ENCODE results near the gene PCSK9.

The PCSK9 gene

GRCh38 chr1:55060133-55060999 is 21.0 kb downstream of the PCSK9 start:
- DNase-seq: no peak

DNA sequence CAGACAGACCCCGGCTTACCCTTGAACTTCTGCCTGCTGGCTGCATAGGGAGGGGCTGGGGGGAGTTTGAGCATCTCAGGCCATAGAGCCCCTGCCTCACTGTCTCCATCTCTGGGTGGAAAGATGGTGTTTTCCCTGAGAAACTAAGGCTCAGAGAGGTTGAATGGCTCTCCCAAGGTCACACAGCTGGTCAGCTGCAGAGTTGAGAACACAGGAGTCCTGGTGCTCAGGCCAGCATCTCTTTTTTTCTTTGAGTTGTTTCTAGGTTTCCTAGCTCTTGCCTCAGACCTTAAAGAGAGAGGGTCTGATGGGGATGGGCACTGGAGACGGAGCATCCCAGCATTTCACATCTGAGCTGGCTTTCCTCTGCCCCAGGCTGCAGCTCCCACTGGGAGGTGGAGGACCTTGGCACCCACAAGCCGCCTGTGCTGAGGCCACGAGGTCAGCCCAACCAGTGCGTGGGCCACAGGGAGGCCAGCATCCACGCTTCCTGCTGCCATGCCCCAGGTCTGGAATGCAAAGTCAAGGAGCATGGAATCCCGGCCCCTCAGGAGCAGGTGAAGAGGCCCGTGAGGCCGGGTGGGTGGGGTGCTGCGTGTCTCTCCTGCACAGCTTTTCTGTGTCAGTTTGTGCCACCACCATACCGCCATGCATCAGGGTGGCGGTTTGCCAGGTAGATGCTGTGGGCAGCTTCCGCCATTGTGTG is 21.8 kb downstream of the PCSK9 start:
- DNase-seq: no peak

DNA sequence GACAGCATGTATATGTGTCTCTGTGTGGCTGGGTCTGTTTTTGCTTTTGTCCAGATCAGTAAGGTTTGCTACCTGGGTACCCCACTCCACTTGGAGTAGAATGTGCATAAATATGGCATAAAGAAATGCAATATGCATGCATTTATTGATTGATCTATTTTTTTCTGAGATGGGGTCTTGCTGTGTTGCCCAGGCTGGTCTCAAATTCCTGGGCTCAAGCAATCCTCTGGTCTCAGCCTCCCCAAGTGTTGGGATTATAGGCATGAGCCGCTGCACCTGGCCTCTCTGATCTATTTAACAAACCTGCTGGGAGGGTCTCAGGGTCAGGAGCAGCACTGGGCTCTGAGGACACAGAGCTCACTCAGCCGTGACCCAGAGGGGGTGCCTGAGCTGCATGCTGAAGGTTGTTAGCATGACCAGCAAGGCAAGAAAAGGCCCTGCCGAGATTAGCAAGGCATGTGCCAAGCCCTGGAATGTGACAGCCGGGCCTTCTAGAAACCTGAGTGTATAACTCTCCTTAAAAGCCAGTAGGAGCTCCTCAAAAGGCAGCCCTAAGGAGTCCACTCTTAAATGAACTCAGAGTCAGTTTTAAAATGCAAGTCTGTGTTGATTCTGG is 22.5 kb downstream of the PCSK9 start:
- no peak for DNase-seq

DNA sequence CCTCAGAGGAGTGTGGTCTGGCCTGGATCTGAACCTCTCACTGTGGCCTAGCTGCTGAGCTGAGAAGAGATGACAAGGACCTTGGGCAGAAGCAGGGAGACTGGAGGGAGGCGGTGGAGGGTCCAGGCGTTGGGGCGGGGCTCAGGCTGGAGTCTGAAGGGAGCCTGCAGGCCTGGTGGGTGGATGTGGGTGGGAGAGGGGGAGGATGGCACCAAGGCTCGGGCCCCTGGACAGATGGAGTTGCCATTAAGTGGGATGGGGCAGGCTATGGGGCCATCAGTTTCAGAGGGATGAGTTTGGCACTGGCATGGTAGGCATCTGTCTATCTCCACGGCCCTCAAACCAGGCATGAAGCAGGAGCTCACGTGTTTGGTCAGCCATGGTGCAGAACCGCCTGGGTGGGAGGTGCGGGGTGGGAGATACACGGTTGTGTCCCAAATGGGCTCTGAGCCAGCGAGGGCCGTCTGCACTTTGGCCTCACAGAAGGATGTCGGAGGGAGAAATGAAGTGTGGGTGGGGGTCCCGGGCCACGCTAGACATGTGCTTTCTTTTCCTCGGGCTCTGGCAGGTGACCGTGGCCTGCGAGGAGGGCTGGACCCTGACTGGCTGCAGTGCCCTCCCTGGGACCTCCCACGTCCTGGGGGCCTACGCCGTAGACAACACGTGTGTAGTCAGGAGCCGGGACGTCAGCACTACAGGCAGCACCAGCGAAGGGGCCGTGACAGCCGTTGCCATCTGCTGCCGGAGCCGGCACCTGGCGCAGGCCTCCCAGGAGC is 23.6 kb downstream of the PCSK9 start:
- DNase-seq: peak; percentile 57

- no peak for DNase-seq
Observed at GRCh38 chr1:55063577-55063942, 24.2 kb downstream of the PCSK9 start.

DNA sequence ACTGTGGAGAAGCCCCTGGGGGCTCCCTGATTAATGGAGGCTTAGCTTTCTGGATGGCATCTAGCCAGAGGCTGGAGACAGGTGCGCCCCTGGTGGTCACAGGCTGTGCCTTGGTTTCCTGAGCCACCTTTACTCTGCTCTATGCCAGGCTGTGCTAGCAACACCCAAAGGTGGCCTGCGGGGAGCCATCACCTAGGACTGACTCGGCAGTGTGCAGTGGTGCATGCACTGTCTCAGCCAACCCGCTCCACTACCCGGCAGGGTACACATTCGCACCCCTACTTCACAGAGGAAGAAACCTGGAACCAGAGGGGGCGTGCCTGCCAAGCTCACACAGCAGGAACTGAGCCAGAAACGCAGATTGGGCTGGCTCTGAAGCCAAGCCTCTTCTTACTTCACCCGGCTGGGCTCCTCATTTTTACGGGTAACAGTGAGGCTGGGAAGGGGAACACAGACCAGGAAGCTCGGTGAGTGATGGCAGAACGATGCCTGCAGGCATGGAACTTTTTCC is 24.8 kb downstream of the PCSK9 start:
- no peak for DNase-seq

- DNase-seq: peak; percentile 50
Observed at GRCh38 chr1:55064861-55065263, 25.5 kb downstream of the PCSK9 start.

GRCh38 chr1:55065648-55066047 is 26.3 kb downstream of the PCSK9 start:
- no peak for DNase-seq

DNA sequence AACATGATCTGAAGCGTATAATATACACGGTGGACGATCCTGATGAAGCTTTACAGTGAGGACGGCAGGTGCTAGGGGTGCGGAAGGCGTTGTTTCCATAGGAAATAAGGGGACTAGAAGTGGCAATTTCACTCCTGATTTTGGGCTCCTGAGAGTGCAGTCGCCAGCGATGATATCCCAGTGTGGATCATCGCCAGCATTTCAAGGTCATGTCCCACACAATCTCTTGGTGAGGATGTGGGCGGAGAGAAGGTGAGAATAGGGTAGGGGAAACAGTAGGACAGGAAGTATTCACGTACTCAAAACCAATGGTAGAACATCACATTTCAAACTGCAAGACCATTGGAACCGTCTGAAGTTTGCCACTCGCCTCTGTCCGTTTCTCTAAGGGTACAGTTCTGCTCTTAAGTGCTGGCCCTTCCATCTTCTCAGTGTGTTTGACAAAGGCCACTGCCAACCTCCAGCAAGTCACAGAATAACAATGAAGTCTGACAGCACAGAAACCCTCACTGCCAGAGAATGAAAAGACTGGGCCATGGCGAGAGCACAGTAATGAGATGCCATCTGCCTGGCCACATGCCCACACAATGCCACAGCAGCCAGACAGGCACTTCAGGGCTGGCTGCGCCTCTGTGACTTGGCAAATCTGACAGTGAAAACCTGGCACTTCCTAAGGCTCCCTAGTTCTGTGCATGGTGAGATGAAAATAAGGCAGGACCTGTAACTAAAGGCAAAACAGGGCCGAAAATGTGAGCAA is 27.9 kb downstream of the PCSK9 start:
- DNase-seq: no peak

GRCh38 chr1:55067914-55068313 is 28.6 kb downstream of the PCSK9 start:
- DNase-seq: no peak

GRCh38 chr1:55068638-55069037 is 29.3 kb downstream of the PCSK9 start:
- no peak for DNase-seq

- DNase-seq: no peak
Observed at GRCh38 chr1:55069280-55069679, 29.9 kb downstream of the PCSK9 start.

DNA sequence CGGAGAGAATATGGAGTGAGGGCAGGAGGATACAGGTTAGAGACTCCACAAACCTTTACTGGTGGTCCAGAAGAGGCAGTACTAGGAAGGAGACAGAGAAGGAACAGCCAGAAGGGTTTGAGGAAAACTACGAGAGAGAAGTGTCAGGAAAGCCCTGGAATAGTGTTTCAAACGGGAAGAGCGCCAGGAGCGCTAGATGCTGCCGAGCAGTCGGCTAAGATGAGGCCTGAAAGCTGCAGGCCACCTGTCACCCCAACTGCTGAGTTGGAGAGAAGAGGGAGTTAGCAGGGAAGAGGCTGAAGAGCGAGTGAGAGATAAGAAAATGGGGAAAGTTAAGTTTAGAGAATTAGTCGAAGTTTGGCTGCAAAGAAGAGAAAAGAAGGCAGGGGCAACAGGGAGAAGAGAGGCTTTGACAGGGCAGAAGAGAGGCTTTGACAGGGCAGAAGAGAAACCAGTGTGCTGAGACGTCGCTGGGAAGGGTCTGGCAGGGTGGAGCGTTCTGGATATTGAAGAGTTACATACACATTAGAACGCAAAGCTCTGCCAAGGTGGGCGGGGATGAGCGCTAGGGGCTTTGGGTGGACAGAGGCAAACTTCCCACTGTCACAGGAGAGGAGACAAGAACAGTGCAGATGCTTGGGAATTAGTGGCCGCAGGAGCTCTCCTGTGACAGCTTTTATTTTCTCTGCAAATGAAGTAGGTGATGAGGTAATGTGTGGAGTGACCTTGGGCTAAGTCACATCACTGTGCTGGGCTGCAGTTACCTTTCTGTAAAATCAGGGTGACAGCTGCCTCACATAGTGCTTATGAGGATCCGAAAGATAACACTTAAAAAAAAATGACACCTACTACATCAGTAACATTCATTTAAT is 31.2 kb downstream of the PCSK9 start:
- DNase-seq: no peak

GRCh38 chr1:55071477-55071876 is 32.1 kb downstream of the PCSK9 start:
- DNase-seq: no peak

DNA sequence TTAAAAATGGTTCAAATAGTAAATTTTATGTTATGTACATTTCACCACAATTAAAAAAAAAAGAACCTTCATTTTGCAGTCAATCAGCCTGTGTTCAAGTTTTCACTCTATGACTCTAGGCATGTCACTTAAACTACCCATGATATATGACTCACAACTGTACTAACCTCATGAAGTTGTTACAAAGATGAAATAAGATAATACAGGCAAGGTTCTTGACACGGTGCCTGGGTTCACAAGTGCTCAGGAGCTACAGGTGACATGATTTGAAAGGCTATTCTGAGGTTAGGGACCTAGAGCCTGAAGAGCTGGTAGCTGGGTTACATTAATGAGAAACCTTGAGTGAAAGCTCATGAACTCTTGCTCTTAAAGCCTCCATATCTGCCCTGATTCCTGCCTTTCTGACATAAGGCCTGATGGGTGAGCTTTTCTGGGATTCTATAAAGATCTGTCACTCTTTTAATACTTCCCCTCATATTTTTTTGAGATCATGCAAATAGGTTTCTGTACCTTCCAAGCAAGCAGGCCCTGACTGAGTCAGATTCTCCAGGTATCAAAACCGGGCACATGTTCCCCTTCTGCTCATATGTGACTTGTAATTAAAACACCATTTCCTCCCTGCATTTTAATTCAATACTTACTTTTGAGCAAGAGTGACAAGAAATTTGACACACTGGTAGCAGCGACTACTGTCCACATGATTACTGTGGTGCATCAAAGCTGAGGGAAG is 34.0 kb downstream of the PCSK9 start:
- no peak for DNase-seq

GRCh38 chr1:55074455-55074854 is 35.1 kb downstream of the PCSK9 start:
- no peak for DNase-seq

DNA sequence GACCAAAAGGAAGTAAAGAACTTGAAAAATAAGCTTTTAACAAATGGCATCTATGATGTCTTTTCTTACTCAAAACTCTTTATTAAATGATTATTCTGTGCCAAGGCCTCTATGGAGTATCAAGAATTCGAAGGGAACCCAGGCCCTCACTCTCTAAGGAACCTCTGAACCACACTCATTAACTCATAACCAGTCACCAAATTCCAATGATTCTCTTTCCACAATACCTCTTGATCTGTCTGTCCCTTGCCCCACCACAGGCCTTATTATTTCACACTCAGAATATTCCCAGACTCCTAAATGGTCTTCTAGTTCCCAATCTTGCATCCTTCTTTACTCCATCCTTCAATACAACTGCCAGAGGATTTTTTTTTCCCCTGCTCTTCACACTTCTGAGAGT is 37.0 kb downstream of the PCSK9 start:
- no peak for DNase-seq

GRCh38 chr1:55078470-55078869 is 39.1 kb downstream of the PCSK9 start:
- DNase-seq: no peak

DNA sequence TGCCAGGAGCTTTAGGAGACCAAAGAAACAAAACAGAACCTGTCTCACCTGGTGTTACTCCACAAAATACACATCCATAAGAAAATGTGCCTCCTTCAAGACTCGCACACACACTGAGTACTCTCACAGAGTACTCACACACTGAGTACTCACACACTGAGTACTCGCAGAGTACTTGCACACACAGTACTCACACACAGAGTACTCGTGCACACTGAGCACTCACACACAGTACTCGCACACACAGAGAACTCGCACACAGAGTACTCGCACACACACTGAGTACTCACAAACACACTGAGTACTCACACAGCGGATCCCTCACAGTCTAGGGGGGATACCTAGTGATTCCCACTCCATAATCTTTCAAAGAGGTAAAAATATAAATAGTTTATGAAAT is 40.3 kb downstream of the PCSK9 start:
- DNase-seq: no peak

GRCh38 chr1:55081188-55081904 is 42.0 kb downstream of the PCSK9 start:
- no peak for DNase-seq
